Measurements from ENCODE around the gene ABCA3.
A peak's percentile ranks its signal among the peaks of the same experiment; 100 is the strongest.
"Not testable (repeated sequence)": the region's sequence is repeated elsewhere in the genome, so short reads cannot be mapped to it uniquely, and the experiment has no call there.

The ABCA3 gene

GRCh38 chr16:2278956-2279800 lies 61.4 kb downstream of the ABCA3 start:
- no peak for DNase-seq

DNA sequence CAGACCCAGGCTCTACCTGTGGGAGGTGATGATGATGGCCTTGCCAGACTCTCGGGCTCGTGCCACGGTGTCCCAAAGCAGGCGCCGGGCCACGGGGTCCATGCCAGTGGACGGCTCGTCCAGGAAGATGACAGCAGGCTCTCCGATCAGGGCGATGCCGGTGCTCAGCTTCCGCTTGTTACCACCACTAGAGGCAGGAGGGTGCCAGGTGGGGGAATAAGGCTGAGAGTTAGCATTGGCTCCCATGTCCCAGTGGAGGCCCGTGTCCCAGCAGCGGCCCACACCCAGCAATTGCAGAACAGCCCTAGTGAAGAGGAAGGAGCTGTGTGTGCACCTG lies 62.3 kb downstream of the ABCA3 start:
- no peak for DNase-seq

DNA sequence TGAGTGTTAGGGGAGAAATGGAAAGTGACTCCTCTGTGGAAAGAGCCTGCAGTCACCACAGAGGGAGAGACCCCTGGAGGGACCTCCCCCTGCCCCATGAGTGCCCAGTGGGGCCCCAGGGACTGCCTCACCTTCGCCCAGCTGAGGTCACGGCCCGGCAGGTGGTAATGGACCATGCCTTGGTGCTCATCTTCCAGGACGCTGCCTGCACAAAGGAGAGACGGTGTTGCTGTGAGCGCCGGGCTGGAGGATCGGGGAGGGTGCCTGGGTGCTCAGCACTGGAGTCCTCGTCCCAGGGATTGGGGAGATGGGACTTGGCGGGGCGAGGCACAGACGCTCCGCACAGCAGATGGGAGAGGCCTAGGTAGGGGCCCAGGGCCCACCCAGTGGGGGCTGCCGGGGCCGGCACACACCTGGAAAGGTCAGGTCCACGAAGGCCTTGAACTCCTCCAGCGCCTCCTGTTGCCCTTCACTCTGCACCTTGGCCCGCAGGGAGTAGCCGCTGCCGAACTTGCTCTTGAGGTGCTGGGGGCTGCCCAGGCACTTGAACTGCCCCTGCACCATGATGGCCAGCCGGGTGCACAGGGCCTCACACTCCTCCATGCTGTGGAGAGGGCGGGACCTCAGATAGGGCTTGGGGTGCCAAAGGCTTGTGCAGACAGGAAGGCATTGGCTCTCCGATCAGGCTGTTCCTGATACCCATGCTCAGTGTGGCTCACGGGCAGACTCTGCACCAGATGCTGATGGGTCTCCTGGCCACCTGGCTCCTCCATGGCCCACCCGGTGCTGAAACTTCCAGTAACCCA lies 62.9 kb downstream of the ABCA3 start:
- DNase-seq: no peak

DNA sequence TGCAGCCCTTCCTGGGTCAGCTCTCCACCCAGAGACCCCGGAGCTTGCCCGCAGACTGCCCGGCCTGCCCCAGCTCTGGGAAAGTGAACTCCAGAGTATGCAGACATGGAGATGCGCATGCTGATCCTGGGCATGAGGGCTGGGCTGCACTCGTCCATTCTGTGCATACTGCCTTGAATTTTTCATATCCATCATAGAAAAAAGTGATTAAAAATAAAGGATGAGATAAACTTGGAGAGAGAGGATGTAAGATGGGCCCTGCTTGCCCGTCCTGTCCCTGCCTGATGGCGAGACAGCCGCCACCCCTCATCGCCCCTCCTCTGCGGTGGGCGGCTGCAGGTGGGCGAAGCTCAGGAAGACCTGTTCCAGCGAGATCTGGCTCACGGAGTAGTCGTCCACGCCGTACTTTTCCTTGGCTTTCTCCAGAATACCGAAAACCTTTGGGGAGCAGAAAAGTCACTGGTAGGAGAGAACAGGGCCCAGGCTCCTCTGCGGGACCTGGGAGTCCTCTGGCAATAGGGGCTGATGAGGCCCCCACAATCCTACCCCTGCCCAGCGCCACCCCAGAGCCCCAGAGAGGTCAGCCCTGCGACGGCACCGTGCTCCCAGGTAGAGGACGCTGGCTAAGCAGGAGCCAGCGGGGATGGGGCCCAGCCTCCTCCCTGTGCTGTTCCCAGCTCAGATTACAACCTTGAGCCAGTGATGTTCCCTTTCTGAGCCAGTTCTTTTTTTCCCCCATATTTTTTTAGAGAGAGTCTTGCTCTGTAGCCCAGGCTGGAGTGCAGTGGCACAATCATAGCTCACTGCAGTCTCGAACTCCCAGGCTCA lies 63.9 kb downstream of the ABCA3 start:
- DNase-seq: no peak

DNA sequence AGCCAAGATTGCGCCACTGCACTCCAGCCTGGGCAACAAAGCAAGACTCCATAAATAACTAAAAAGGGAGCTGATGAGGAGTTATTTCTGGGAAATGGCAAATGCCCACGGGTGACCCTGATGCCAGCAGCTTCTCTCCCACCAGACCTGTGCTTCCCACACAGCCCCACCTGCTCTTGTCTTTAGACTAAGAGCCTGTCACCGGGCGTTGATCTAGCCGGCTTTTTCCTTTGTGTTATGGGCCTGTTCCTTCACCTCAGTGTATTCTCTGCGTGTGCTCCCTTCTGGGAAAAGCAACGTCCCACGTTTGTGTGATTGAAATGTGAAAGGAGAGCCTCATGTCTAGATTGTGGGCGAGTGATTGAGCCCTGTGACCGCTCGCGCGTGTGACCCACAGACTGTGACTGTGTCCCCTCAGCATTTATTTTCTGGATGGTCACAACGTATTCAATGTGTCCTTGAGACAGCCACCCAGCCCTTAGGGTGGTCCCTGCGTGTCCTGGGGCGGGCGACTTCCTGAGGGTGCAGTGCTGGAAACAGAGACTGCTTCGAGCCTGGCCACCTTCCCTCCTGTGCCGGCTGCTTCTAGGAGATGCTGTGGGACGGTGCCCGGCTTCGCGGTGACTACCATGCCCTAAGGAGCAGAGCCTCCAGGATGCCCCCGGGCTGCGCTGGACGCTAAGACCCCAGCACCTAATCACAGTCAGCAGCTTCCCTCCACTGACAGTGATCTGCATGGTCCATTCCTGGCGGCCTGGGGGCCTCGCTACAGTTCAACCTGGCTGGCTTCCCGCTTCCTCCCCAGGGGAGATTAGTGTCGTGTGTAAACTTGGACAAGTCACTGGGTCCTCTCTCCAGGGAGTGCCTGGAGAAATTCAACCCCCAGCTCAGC lies 64.8 kb downstream of the ABCA3 start:
- no peak for DNase-seq

- no peak for DNase-seq
Measured at GRCh38 chr16:2273931-2274330, 66.6 kb downstream of the ABCA3 start.

- DNase-seq: no peak
Measured at GRCh38 chr16:2273484-2273883, 67.0 kb downstream of the ABCA3 start.

DNA sequence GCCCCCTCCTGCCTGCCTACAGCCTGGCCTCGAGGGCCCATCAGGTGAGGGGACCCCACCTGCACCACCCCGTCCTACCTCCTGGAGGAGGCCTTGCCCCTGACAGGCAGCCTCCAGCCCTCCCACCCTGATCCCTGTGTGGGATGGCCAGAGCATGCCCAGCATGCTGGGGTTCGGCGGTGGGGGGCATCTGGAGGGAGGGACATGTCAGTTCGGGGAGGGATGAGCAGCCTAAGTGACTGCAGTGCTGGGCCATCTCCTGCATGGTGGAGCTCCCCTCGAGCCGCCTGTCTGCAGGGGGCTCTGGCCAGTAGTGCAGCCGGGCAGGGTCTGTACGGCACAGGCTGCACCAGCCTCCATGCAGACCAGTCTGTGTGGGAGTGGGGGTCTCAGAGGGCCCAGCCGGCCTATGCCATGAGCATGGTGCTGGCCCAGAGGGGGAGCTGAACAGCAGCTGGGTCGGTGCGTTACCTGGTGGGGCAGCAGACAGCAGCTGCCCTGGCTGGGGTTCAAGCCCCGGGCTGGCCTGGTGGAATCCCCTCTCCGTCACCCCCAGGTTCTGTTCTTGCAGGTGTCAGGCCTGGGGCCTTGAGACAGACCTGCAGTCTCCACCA lies 68.6 kb downstream of the ABCA3 start:
- DNase-seq: no peak

GRCh38 chr16:2270588-2271470 lies 69.7 kb downstream of the ABCA3 start:
- no peak for DNase-seq

- DNase-seq: no peak
Measured at GRCh38 chr16:2270070-2270462, 70.5 kb downstream of the ABCA3 start.

GRCh38 chr16:2267913-2268666 lies 72.4 kb downstream of the ABCA3 start, which contains the start of gene RNPS1:
RNPS1 (minus strand) TSS chr16:2268126; CDS start chr16:2264643, 3,483 bp downstream.
- peak; percentile 76 for DNase-seq

GRCh38 chr16:2267505-2267912 lies 73.0 kb downstream of the ABCA3 start:
- DNase-seq: not testable (repeated sequence)

- not testable (repeated sequence) for DNase-seq
Measured at GRCh38 chr16:2266887-2267286, 73.6 kb downstream of the ABCA3 start.

DNA sequence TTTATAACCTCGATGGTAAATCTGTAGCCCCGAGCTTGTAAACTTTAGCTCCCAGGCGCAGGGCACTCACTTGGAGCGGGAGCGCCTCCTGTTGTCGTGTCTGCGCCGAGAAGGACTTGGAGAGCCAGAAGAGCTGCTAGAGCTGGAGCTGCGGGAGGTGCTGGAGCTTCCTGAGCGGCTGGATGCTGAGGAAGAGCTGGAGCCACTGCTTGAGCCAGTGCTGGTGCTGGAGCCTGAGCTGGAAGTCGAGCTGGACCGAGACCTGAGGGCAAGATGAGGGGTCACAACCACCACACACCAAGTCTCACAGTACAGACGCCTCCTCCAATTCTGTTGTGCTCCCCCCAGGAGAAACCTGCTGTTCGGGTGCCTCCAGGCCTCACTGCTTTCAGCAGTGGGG lies 77.5 kb downstream of the ABCA3 start:
- not testable (repeated sequence) for DNase-seq

- no peak for DNase-seq
Measured at GRCh38 chr16:2260250-2260649, 80.3 kb downstream of the ABCA3 start.

DNA sequence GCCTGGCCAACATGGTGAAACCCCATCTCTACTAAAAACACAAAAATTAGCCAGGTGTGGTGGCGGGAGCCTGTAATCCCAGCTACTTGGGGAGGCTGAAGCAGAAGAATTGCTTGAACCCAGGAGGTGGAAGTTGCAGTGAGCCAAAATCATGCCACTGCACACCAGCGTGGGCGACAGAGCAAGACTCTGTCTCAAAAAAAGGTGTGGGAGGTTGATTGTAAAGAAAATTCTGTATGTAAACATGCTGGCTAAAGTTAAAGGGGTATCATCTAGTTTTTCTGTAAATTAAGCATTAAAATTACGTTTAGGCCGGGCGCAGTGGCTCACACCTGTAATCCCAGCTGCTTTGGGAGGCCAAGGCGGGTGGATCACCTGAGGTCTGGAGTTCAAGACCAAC lies 82.0 kb downstream of the ABCA3 start:
- not testable (repeated sequence) for DNase-seq

GRCh38 chr16:2257726-2258125 lies 82.8 kb downstream of the ABCA3 start:
- no peak for DNase-seq

DNA sequence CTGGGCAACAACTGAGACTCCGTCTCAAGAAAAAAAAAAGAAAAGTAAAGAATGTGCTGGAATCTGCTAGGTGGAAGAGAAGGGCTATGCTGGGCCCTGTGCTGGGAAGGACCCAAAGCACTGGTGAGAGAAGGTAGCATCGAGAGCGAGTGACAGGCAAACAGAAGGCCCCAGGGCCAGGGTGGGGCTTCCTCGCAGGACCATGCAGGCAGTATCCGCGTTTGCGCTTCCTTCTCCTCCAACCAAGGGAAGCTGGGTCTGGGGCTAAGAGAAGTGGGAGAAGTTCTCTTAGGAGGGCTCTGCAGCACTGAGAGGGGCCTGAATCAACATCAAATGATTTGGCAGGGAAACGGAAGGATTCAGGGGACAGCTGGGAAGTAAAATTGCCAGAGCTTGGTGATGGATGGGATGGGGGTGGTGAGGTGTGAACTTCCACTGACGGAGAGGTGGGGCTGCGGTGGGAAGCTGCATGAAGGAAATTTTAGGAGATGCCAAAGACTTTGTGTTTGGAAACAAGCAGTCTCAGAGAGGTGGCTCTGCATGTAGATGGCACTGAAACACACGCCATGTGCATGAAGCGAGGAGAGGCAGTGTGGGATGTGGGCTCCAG lies 83.9 kb downstream of the ABCA3 start:
- DNase-seq: no peak

GRCh38 chr16:2253293-2253692 lies 87.2 kb downstream of the ABCA3 start:
- no peak for DNase-seq

DNA sequence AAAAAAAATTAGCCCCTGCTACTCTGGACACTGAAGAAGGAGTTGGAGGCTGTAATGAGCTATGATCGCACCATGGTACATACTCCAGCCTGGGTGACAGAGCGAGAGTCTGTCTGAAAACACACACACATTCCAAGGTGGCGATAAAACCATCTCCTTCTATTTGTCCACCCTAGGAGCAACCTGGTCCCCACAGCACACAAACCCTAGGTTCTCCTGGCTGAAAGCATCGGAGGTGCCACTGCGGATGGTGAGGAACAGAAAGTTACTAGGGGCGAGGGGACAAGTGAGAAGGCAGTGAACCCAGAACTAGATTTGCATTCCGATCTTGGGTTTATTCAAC lies 87.8 kb downstream of the ABCA3 start:
- no peak for DNase-seq

Measured in GF-D8 (cell line).